GM18867 (cell line): ENCODE data around the gene ATP2B1.

Experiments
- ATAC-seq: cut with Tn5 transposase; IDR thresholded peaks from one replicate; pipeline ENCODE4 v1.9.1; 2021; ENCODE audit warnings: mild to moderate bottlenecking, moderate library complexity; ENCODE audit not compliant: unreplicated experiment

ATP2B1 gene

GRCh38 chr12:89662623-89663022, 46.0 kb downstream of the ATP2B1 start:
- no peak for ATAC-seq

DNA sequence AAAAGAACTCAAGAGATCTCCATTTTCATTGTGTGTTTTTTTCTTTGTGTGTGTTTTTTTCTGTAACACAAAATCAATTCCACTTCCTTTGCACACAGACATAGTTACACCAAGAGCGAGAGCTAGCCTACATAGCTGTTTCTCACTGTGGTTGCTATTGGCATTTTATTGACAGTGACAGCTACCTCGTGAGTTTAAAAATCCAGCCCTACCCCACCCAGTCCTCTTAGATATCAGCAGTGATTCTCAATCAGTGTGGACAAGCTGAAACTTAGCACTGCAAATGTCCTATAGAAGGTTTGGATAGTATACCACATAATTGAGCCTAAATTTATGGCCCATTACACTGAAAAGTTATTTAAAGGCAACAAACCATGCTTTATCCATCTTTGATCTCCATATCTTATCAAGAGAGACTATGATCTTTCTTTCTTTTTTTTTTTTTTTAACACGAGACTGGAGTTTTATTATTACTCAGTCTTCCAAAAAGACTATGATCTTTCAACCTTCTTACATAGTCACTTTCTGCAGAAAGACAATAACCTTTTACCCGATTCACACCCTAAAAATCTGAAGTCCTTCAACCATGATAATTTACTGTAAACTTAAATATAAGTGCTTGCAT, 46.8 kb downstream of the ATP2B1 start:
- ATAC-seq, result peak; percentile 45

- no peak for ATAC-seq
Measured at GRCh38 chr12:89657739-89658138, 50.9 kb downstream of the ATP2B1 start.

DNA sequence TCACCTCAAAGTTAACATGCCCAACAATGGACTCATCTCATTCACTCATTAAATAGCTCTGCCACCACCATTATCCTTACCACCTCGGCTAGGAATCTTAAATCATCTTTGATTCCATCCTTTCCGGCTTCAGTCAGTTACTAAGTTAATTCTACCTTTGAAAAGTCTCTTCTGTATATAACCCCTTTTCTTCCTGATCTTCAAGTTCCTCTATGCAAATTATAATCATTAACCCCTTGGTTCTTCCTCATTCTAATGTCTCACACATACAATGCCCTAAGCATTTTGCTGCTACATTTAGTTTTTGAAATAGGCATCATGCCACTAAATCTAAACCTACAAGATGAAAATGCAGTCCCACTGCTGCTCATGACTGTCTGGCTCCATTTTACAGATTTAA, 51.6 kb downstream of the ATP2B1 start:
- ATAC-seq, result no peak

- ATAC-seq, result no peak
Measured at GRCh38 chr12:89655841-89656240, 52.8 kb downstream of the ATP2B1 start.

DNA sequence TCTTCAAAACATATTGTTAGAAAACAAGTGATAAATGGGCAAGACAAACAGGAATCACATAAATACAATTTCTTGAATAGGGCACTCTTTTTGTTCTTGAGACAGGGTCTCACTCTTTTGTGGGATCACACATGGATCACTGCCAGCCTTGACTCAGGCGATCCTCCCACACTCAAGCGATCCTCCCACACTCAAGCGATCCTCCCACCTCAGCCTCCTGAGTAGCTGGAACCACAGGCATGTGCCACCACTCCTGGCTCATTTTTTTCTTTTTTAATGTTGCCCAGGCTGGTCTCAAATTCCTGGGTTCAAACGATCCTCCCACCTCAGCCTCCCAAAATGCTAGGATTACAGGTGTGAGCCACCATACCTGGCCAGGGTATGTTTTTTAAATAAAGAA, 57.4 kb downstream of the ATP2B1 start:
- ATAC-seq, result no peak

- ATAC-seq, result no peak
Measured at GRCh38 chr12:89650239-89650638, 58.4 kb downstream of the ATP2B1 start.

DNA sequence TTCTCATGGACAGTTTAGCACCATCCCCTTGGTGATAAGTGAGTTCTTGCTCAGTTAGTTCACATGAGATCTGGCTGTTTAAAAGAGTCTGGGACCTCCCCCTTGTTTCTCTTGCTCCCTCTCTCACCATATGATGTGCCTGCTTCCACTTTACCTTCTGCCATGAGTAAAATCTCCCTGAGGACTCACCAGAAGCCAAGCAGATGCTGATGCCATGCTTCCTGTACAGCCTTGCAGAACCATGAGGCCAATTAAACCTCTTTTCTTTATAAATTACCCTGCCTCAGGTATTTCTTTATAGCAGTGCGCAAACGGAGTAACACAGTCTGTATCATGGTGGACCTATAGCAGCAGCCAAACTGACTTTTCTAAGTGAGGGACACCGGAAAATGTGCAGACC, 58.8 kb downstream of the ATP2B1 start:
- ATAC-seq, result no peak

DNA sequence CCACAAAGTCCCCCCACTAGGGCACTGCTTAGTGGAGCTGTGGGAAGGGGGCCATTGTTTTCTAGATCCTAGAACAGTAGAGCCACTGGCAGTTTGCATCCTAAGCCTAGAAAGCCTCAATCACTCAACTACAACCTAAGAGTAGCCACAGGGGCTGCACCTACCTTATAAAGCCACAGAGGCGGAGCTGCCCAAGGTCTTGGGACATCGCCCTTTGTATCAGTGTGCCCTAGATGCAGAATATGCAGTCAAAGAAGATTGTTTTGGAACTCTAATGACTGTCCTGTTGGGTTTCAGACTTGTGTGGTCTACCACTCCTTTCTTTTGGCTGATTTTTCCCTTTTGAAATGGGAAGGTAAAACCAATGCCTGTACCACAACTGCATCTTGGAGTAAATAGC, 59.5 kb downstream of the ATP2B1 start:
- no peak for ATAC-seq

DNA sequence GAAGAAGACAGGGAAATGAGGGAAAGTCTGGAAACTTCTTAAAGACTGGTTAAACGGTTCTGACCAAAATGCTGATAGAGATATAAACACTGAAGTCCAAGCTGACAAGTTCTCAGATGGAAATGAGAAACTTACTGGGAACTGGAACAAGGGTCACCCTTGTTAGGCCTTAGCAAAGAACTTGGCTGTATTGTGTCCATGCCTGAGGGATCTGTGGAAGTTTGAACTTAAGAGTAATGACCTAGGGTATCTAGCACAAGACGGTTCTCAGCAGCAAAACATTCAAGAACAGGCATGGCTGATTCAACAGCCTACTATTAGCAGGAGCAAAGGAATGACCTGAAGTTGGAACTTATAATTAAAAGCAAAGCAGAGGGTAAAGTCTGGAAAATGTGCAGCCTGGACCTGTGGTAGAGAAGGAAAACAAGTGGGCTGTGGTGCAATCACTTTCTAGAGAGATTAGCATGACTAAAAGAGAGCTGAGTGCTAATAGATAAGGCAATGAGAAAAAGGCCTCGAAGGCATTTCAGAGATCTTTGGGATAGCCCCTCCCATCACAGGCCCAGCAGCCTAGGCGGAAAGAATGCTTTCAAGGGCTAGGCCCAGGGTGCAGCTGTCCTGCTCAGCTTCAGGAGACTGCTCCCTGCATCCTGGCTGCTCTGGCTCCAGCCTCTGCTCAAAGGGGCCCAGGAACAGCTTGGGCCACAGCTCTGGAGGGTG, 60.3 kb downstream of the ATP2B1 start:
- no peak for ATAC-seq

- no peak for ATAC-seq
Measured at GRCh38 chr12:89645434-89645833, 63.2 kb downstream of the ATP2B1 start.

DNA sequence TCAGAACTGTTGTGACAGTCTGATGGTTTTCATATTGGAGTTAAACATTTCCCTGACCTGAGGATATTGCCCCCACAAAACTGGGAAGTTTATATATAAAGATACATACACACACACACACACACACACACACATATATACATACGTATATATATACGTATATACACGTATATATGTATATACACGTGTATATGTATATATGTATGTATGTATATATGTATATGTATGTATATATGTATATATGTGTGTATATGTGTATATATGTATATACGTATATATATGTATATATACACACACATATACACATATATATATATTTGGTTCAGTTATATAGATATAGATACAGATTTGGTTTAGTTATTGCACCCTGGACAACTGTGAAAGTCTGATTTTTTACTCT, 65.7 kb downstream of the ATP2B1 start:
- ATAC-seq, result no peak

DNA sequence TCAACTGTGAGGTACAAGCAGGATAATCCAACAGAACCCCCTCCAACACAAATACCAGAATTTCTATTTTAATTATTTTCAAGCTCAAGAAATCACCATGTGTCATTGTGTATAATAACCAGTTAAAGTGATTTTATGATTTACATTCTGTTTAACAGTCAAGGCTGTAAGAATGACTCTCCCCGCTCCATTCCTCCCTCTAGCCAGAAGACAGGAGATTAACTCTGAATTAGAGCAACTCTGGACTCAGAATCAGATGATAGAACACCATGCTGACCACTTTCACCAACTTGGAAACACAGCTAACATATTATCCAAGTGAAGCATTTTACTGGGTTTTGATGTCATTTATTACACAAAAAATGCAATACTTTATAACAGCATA, 71.9 kb downstream of the ATP2B1 start:
- ATAC-seq, result no peak

GRCh38 chr12:89636052-89636775, 72.4 kb downstream of the ATP2B1 start:
- ATAC-seq, result no peak

DNA sequence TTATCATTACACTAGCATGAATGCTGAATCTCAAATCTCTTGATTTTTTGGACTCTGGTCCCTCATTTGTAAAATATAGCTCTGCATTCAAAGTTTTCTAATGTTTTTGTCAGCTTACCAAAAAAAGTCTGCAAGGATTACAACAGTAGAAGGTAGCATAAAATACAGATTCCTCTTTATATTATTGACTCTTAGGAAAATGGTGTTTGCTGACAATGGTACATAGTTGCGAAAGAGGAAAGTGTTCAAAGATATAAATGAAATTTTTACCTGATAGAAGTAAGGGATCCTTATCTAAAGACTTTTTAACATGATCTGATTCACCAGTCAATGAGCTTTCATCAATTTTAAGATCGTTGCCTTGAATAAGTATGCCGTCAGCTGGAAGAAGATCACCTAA, 74.1 kb downstream of the ATP2B1 start:
- ATAC-seq, result no peak

DNA sequence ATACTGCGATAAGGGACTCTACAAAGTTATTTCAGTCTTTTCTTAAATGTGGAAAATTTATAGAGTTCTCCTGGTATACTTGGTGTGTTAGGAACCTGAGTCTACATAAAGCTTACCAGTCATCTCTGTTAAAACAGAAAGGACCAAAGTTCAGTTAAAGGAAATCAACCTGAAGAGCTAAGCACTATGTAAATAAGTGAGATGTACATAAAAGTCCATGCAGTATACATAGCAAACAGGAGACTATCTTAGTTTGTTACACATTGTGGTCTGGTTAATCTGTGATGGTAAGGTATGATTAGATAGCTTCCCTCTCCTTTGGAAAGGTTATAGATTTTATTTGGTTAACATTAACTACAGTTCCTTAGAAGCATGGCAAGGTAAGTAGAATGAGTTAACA, 75.9 kb downstream of the ATP2B1 start:
- ATAC-seq, result no peak

- no peak for ATAC-seq
Measured at GRCh38 chr12:89622115-89622514, 86.5 kb downstream of the ATP2B1 start.

- ATAC-seq, result no peak
Measured at GRCh38 chr12:89621521-89621920, 87.1 kb downstream of the ATP2B1 start.

GRCh38 chr12:89619764-89620163, 88.9 kb downstream of the ATP2B1 start:
- ATAC-seq, result no peak

GRCh38 chr12:89618113-89618862, 90.3 kb downstream of the ATP2B1 start:
- no peak for ATAC-seq

GRCh38 chr12:89610366-89610765, 98.3 kb downstream of the ATP2B1 start:
- no peak for ATAC-seq
